GM12865 (cell line): Measurements from ENCODE around the gene CFAP74.
"Not testable (repeated sequence)": the region's sequence is repeated elsewhere in the genome, so short reads cannot be mapped to it uniquely, and the experiment has no call there.

ENCODE experiments used
- DNase-seq: peaks from one replicate; pipeline ENCODE4 v3.0.0; 2010; ENCODE audit warnings: low read depth
- H3K4me3 ChIP-seq: 2 replicates; pipeline ENCODE4 v1.5.1; 2011; ENCODE audit warnings: mild to moderate bottlenecking, low read depth, low read length, control low read depth
- CTCF ChIP-seq: IDR thresholded peaks from 2 replicates; pipeline ENCODE4 v1.5.1; 2011; ENCODE audit warnings: low read length, control low read depth, low read depth, inconsistent platforms; ENCODE audit not compliant: insufficient read depth; ENCODE audit errors: missing control alignments

Gene CFAP74

GRCh38 chr1:1937061-1937460 lies 66.5 kb downstream of the CFAP74 start:
- no peak for DNase-seq
- TF ChIP-seq CTCF = no peak
- H3K4me3 ChIP-seq = no peak overlapping the region

- not testable (repeated sequence) for H3K4me3 ChIP-seq, DNase-seq
Observed at GRCh38 chr1:1934848-1935247, 68.7 kb downstream of the CFAP74 start.

- H3K4me3 ChIP-seq = no peak overlapping the region
- no peak for TF ChIP-seq CTCF
- DNase-seq = no peak
Observed at GRCh38 chr1:1929639-1930545, 73.7 kb downstream of the CFAP74 start.

- no peak overlapping the region for H3K4me3 ChIP-seq
- TF ChIP-seq CTCF = no peak
- no peak for DNase-seq
Observed at GRCh38 chr1:1929102-1929638, 74.4 kb downstream of the CFAP74 start.

GRCh38 chr1:1928231-1929101 lies 75.1 kb downstream of the CFAP74 start:
- no peak for DNase-seq
- H3K4me3 ChIP-seq = no peak overlapping the region
- no peak for TF ChIP-seq CTCF

GRCh38 chr1:1927751-1928150 lies 75.8 kb downstream of the CFAP74 start:
- no peak for TF ChIP-seq CTCF

More at GRCh38 chr1:1927751-1928150, 75.8 kb downstream of the CFAP74 start:
- H3K4me3 ChIP-seq = no peak overlapping the region
- DNase-seq = no peak
